Neural cell (in vitro differentiated cells): ENCODE results near the gene NYAP2.

Experiments
- CTCF ChIP-seq: fragments of 450-650 bp; IDR thresholded peaks from 2 replicates; pipeline ENCODE4 v1.5.1; 2014; ENCODE audit warnings: antibody characterized with exemption, mild to moderate bottlenecking, moderate library complexity; ENCODE audit not compliant: poor library complexity, severe bottlenecking
- EP300 ChIP-seq: fragments of 450-650 bp; conservative IDR thresholded peaks from 2 replicates; pipeline ENCODE4 v1.6.1; 2014; ENCODE audit warnings: antibody characterized with exemption, mild to moderate bottlenecking, moderate library complexity; ENCODE audit not compliant: poor library complexity, severe bottlenecking
- EZH2 ChIP-seq: fragments of 200-600, 300-800 bp; shearing (Covaris generic), sonication (generic); IDR thresholded peaks from 2 replicates; pipeline ENCODE4 v1.6.1; 2014; ENCODE audit warnings: antibody characterized with exemption, low read length, borderline replicate concordance, mild to moderate bottlenecking; ENCODE audit not compliant: insufficient read depth, poor library complexity, severe bottlenecking
- POLR2AphosphoS5 ChIP-seq: IDR thresholded peaks from 2 replicates; pipeline ENCODE4 v1.6.1; 2012
- RAD21 ChIP-seq: fragments of 450-650 bp; conservative IDR thresholded peaks from 2 replicates; pipeline ENCODE4 v1.6.1; 2014; ENCODE audit warnings: antibody characterized with exemption, mild to moderate bottlenecking, moderate library complexity
- REST ChIP-seq: IDR thresholded peaks from 2 replicates; pipeline ENCODE4 v1.6.1; 2012; ENCODE audit warnings: borderline replicate concordance
- TAF1 ChIP-seq: IDR thresholded peaks from 2 replicates; pipeline ENCODE4 v1.6.1; 2012; ENCODE audit warnings: low read depth

GRCh38 chr2:225353579-225354085 is 45.9 kb upstream of the NYAP2 start:
- no peak for TF ChIP-seq CTCF
- TF ChIP-seq RAD21 = no peak
- TF ChIP-seq TAF1 = no peak
- TF ChIP-seq POLR2AphosphoS5 = no peak
- no peak for TF ChIP-seq EZH2
- TF ChIP-seq EP300 = no peak
- no peak for TF ChIP-seq REST
